Measurements from ENCODE around the gene PIEZO1.

PIEZO1 gene

GRCh38 chr16:88719267-88719932 lies 65.6 kb downstream of the PIEZO1 start:
- H3K27me3 Mint-ChIP-seq (ENCODE audit: low read depth, poor library complexity) = no peaks in the 10 kb centered on the region
- DNase-seq = no peak

GRCh38 chr16:88718178-88718577 lies 66.8 kb downstream of the PIEZO1 start:
- DNase-seq = no peak
- TF ChIP-seq, protein P1, sequence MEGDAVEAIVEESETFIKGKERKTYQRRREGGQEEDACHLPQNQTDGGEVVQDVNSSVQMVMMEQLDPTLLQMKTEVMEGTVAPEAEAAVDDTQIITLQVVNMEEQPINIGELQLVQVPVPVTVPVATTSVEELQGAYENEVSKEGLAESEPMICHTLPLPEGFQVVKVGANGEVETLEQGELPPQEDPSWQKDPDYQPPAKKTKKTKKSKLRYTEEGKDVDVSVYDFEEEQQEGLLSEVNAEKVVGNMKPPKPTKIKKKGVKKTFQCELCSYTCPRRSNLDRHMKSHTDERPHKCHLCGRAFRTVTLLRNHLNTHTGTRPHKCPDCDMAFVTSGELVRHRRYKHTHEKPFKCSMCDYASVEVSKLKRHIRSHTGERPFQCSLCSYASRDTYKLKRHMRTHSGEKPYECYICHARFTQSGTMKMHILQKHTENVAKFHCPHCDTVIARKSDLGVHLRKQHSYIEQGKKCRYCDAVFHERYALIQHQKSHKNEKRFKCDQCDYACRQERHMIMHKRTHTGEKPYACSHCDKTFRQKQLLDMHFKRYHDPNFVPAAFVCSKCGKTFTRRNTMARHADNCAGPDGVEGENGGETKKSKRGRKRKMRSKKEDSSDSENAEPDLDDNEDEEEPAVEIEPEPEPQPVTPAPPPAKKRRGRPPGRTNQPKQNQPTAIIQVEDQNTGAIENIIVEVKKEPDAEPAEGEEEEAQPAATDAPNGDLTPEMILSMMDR (IDR thresholded peaks at IDR 0.05) = no peak
- Mint-ChIP-seq H3K36me3 (ENCODE audit: low read depth) (peaks cover 5% of the 10 kb centered on the region), H3K27ac (no peak overlapping the region), H3K4me1 (peaks cover 5% of the 10 kb centered on the region), H3K4me3 (no peak overlapping the region), H3K9me3 (no peaks in the 10 kb centered on the region), H3K27me3 (ENCODE audit: low read depth, poor library complexity) (no peaks in the 10 kb centered on the region)

More at GRCh38 chr16:88719267-88719932, 65.6 kb downstream of the PIEZO1 start:
- H3K9me3 Mint-ChIP-seq = no peaks in the 10 kb centered on the region
- peaks cover 5% of the 10 kb centered on the region for H3K36me3 Mint-ChIP-seq (ENCODE audit: low read depth)
- TF ChIP-seq, protein P1 (IDR thresholded peaks at IDR 0.05) = no peak
- peaks cover 5% of the 10 kb centered on the region for H3K4me1 Mint-ChIP-seq
- no peak overlapping the region for H3K4me3 Mint-ChIP-seq
- no peak overlapping the region for H3K27ac Mint-ChIP-seq

GRCh38 chr16:88716601-88717001 lies 68.4 kb downstream of the PIEZO1 start:
- H3K4me3 Mint-ChIP-seq = no peak overlapping the region
- peaks cover 9% of the 10 kb centered on the region for H3K4me1 Mint-ChIP-seq
- peaks cover 5% of the 10 kb centered on the region for H3K36me3 Mint-ChIP-seq (ENCODE audit: low read depth)
- H3K9me3 Mint-ChIP-seq = no peaks in the 10 kb centered on the region
- no peaks in the 10 kb centered on the region for H3K27me3 Mint-ChIP-seq (ENCODE audit: low read depth, poor library complexity)
- TF ChIP-seq, protein P1 (IDR thresholded peaks at IDR 0.05) = no peak
- no peak for DNase-seq
- H3K27ac Mint-ChIP-seq = no peak overlapping the region

DNA sequence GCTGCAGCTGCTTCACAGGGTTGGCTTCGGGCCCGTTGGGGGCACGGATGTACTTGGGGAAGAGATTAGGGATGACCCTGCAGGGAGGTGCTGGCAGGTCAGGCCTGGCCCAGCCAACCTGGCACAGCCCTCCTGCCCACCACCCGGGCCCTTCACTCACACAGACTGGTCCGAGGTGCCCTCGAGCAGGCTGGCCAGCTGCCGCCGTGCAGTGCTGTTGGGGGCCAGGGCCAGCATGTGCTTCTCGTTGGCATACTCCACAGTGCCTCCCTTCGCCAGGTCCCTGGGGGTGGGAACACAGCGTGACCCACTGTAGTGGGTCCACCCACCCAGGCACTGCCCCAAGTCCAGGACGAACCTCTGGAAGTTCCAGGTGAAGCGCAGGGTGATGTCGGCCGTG lies 68.8 kb downstream of the PIEZO1 start:
- Mint-ChIP-seq H3K9me3 (no peaks in the 10 kb centered on the region), H3K27ac (no peak overlapping the region), H3K27me3 (ENCODE audit: low read depth, poor library complexity) (no peaks in the 10 kb centered on the region), H3K4me1 (peaks cover 10% of the 10 kb centered on the region), H3K4me3 (no peak overlapping the region), H3K36me3 (ENCODE audit: low read depth) (peaks cover 5% of the 10 kb centered on the region)
- TF ChIP-seq, protein P1 (IDR thresholded peaks at IDR 0.05) = no peak
- DNase-seq = no peak

GRCh38 chr16:88715312-88716190 lies 69.5 kb downstream of the PIEZO1 start:
- Mint-ChIP-seq H3K9me3 (no peaks in the 10 kb centered on the region), H3K4me1 (peaks cover 13% of the 10 kb centered on the region), H3K36me3 (ENCODE audit: low read depth) (peaks cover 5% of the 10 kb centered on the region), H3K27ac (no peak overlapping the region), H3K27me3 (ENCODE audit: low read depth, poor library complexity) (no peaks in the 10 kb centered on the region), H3K4me3 (no peak overlapping the region)
- no peak for DNase-seq
- TF ChIP-seq, protein P1 (IDR thresholded peaks at IDR 0.05) = no peak
